Ishikawa (cell line): ENCODE data around the gene ARHGEF17.

Experiments
- CEBPB ChIP-seq: IDR thresholded peaks from 2 replicates; pipeline ENCODE4 v1.6.1; 2012
- CREB1 ChIP-seq: IDR thresholded peaks from 2 replicates; pipeline ENCODE4 v1.6.1; 2012; ENCODE audit warnings: low read depth
- EGR1 ChIP-seq: IDR thresholded peaks from 2 replicates; pipeline ENCODE4 v1.6.1; 2012
- EP300 ChIP-seq: IDR thresholded peaks from 2 replicates; pipeline ENCODE4 v1.6.1; 2012; ENCODE audit warnings: borderline replicate concordance
- FOXM1 ChIP-seq: IDR thresholded peaks from 2 replicates; pipeline ENCODE4 v1.6.1; 2012; ENCODE audit warnings: low read depth, borderline replicate concordance
- MAX ChIP-seq: IDR thresholded peaks from 2 replicates; pipeline ENCODE4 v1.6.1; 2012
- NFIC ChIP-seq: IDR thresholded peaks from 2 replicates; pipeline ENCODE4 v1.6.1; 2012
- RAD21 ChIP-seq: IDR thresholded peaks from 2 replicates; pipeline ENCODE4 v1.6.1; 2012; ENCODE audit warnings: low read depth
- REST ChIP-seq: IDR thresholded peaks from 2 replicates; pipeline ENCODE4 v1.6.1; 2012; ENCODE audit warnings: low read depth, mild to moderate bottlenecking
- TAF1 ChIP-seq: IDR thresholded peaks from 2 replicates; pipeline ENCODE4 v1.6.1; 2012; ENCODE audit warnings: low read depth, mild to moderate bottlenecking
- TCF12 ChIP-seq: IDR thresholded peaks from 2 replicates; pipeline ENCODE4 v1.6.1; 2012; ENCODE audit warnings: low read depth
- TEAD4 ChIP-seq: IDR thresholded peaks from 2 replicates; pipeline ENCODE4 v1.6.1; 2012
- USF1 ChIP-seq: IDR thresholded peaks from 2 replicates; pipeline ENCODE4 v1.6.1; 2012
- YY1 ChIP-seq: IDR thresholded peaks from 2 replicates; pipeline ENCODE4 v1.6.1; 2012; ENCODE audit warnings: low read depth
- ZBTB7A ChIP-seq: IDR thresholded peaks from 2 replicates; pipeline ENCODE4 v1.6.1; 2012; ENCODE audit warnings: low read depth

The ARHGEF17 gene

GRCh38 chr11:73347067-73347466, 39.0 kb downstream of the ARHGEF17 start:
- TF ChIP-seq TAF1 (no peak), FOXM1 (peak; percentile 70), YY1 (no peak), CREB1 (no peak), ZBTB7A (peak; percentile 79), TCF12 (peak; percentile 95), REST (no peak), EGR1 (no peak), TEAD4 (peak; percentile 65), USF1 (0 out of 2 replicates have a peak, but pooled peaks have one; percentile 5), MAX (peak; percentile 62; the same call in 1 of the 2 replicates), NFIC (peak; percentile 95), RAD21 (peak; percentile 0; the same call in 1 of the 2 replicates), CEBPB (peak; percentile 25; the same call in 1 of the 2 replicates), EP300 (peak; percentile 92)

GRCh38 chr11:73348838-73349237, 40.8 kb downstream of the ARHGEF17 start:
- TF ChIP-seq YY1 (no peak), USF1 (no peak), RAD21 (no peak), TEAD4 (no peak), FOXM1 (no peak), EGR1 (no peak), MAX (no peak), REST (no peak), TCF12 (no peak), EP300 (no peak), CREB1 (no peak), NFIC (no peak), TAF1 (no peak), ZBTB7A (no peak), CEBPB (no peak)

- TF ChIP-seq TCF12: no peak
- peak; percentile 63 for TF ChIP-seq USF1
These were observed 41.6 kb downstream of the ARHGEF17 start for GRCh38 chr11:73349633-73350032.

- TF ChIP-seq CREB1 (peak; percentile 41), EGR1 (no peak), RAD21 (peak; percentile 73), REST (no peak), EP300 (no peak), NFIC (0 out of 2 replicates have a peak, but pooled peaks have one; percentile 9), CEBPB (peak; percentile 89)
These were observed 43.0 kb downstream of the ARHGEF17 start for GRCh38 chr11:73350908-73351636.
